Measurements from ENCODE around the gene GFRA4. TPM values are rescaled to one million over a fixed set of nuclear protein-coding genes. Genes with fewer than 3 reads are reported as not detected.

The GFRA4 gene
- total RNA-seq, 2 experiments from 2014 or later = not detected

- no peak overlapping the region for H3K27ac Mint-ChIP-seq
Observed at GRCh38 chr20:3661060-3661813, 2.0 kb downstream of the GFRA4 start.

GRCh38 chr20:3660262-3661059 lies 2.7 kb downstream of the GFRA4 start:
- H3K27me3 Mint-ChIP-seq = peaks cover 65% of the 10 kb centered on the region
- no peak overlapping the region for H3K4me3 Mint-ChIP-seq
- DNase-seq = peak; percentile 35
- ATAC-seq (ENCODE audit: low read depth) = no peak
- no peak overlapping the region for H3K27ac Mint-ChIP-seq
- peaks cover 19% of the 10 kb centered on the region for H3K4me1 Mint-ChIP-seq
- no peaks in the 10 kb centered on the region for H3K36me3 Mint-ChIP-seq
- H3K9me3 Mint-ChIP-seq = no peaks in the 10 kb centered on the region
- POLR2A ChIA-PET = no interaction called here

More at GRCh38 chr20:3661060-3661813, 2.0 kb downstream of the GFRA4 start:
- POLR2A ChIA-PET = no interaction called here
- ATAC-seq (ENCODE audit: low read depth) (no peak), DNase-seq (no peak)
- no peak overlapping the region for H3K4me3 Mint-ChIP-seq
- no peaks in the 10 kb centered on the region for H3K9me3 Mint-ChIP-seq
- no peaks in the 10 kb centered on the region for H3K36me3 Mint-ChIP-seq
- H3K4me1 Mint-ChIP-seq = peaks cover 26% of the 10 kb centered on the region
- peaks cover 60% of the 10 kb centered on the region for H3K27me3 Mint-ChIP-seq

- H3K27me3 Mint-ChIP-seq = peaks cover 62% of the 10 kb centered on the region
- ATAC-seq (ENCODE audit: low read depth) (no peak), DNase-seq (peak; percentile 28)
- H3K4me1 Mint-ChIP-seq = peaks cover 14% of the 10 kb centered on the region
- H3K4me3 Mint-ChIP-seq = no peak overlapping the region
- H3K27ac Mint-ChIP-seq = no peak overlapping the region
- H3K36me3 Mint-ChIP-seq = no peaks in the 10 kb centered on the region
- no peaks in the 10 kb centered on the region for H3K9me3 Mint-ChIP-seq
- POLR2A ChIA-PET = no interaction called here
Observed at GRCh38 chr20:3659492-3660261, 3.5 kb downstream of the GFRA4 start.

- Mint-ChIP-seq H3K27me3 (peaks cover 54% of the 10 kb centered on the region), H3K27ac (no peak overlapping the region), H3K9me3 (no peaks in the 10 kb centered on the region), H3K4me3 (peak overlapping the region; percentile 11), H3K36me3 (no peaks in the 10 kb centered on the region), H3K4me1 (peaks cover 14% of the 10 kb centered on the region)
- peak; percentile 33 for DNase-seq
- POLR2A ChIA-PET = no interaction called here
- ATAC-seq (ENCODE audit: low read depth) = peak; percentile 61
Observed at GRCh38 chr20:3658716-3659491, 4.3 kb downstream of the GFRA4 start.

GRCh38 chr20:3658019-3658715 lies 5.0 kb downstream of the GFRA4 start:
- Mint-ChIP-seq H3K9me3 (no peaks in the 10 kb centered on the region), H3K36me3 (no peaks in the 10 kb centered on the region), H3K27ac (no peak overlapping the region), H3K4me1 (peaks cover 18% of the 10 kb centered on the region), H3K4me3 (no peak overlapping the region), H3K27me3 (peaks cover 49% of the 10 kb centered on the region)
- POLR2A ChIA-PET = no interaction called here
- DNase-seq = no peak
- ATAC-seq (ENCODE audit: low read depth) = no peak

- H3K36me3 Mint-ChIP-seq = no peaks in the 10 kb centered on the region
- H3K4me3 Mint-ChIP-seq = no peak overlapping the region
- H3K27ac Mint-ChIP-seq = no peak overlapping the region
- DNase-seq (no peak), ATAC-seq (ENCODE audit: low read depth) (no peak)
- peaks cover 28% of the 10 kb centered on the region for H3K27me3 Mint-ChIP-seq
- POLR2A ChIA-PET = no interaction called here
- H3K9me3 Mint-ChIP-seq = no peaks in the 10 kb centered on the region
- peaks cover 23% of the 10 kb centered on the region for H3K4me1 Mint-ChIP-seq
Observed at GRCh38 chr20:3655131-3655405, 8.1 kb downstream of the GFRA4 start.

- H3K27ac Mint-ChIP-seq = no peak overlapping the region
- POLR2A ChIA-PET = no interaction called here
- peaks cover 24% of the 10 kb centered on the region for H3K27me3 Mint-ChIP-seq
- H3K9me3 Mint-ChIP-seq = no peaks in the 10 kb centered on the region
- no peak for DNase-seq
- H3K4me3 Mint-ChIP-seq = no peak overlapping the region
- peaks cover 20% of the 10 kb centered on the region for H3K4me1 Mint-ChIP-seq
- no peaks in the 10 kb centered on the region for H3K36me3 Mint-ChIP-seq
- no peak for ATAC-seq (ENCODE audit: low read depth)
Observed at GRCh38 chr20:3654326-3655130, 8.7 kb downstream of the GFRA4 start.

GRCh38 chr20:3653921-3654320 lies 9.3 kb downstream of the GFRA4 start:
- Mint-ChIP-seq H3K36me3 (no peaks in the 10 kb centered on the region), H3K9me3 (no peaks in the 10 kb centered on the region), H3K27ac (no peak overlapping the region), H3K27me3 (peaks cover 18% of the 10 kb centered on the region), H3K4me1 (peaks cover 14% of the 10 kb centered on the region), H3K4me3 (no peak overlapping the region)
- POLR2A ChIA-PET = no interaction called here
- DNase-seq (no peak), ATAC-seq (ENCODE audit: low read depth) (no peak)

GRCh38 chr20:3652676-3653596 lies 10.3 kb downstream of the GFRA4 start:
- Mint-ChIP-seq H3K36me3 (no peaks in the 10 kb centered on the region), H3K27ac (no peak overlapping the region), H3K4me1 (peaks cover 11% of the 10 kb centered on the region), H3K27me3 (peaks cover 15% of the 10 kb centered on the region), H3K9me3 (no peaks in the 10 kb centered on the region), H3K4me3 (no peak overlapping the region)
- POLR2A ChIA-PET = no interaction called here
- DNase-seq (no peak), ATAC-seq (ENCODE audit: low read depth) (peak; percentile 39)

- H3K4me3 Mint-ChIP-seq = no peak overlapping the region
Observed at GRCh38 chr20:3652221-3652620, 11.0 kb downstream of the GFRA4 start.

GRCh38 chr20:3651204-3651962 lies 11.8 kb downstream of the GFRA4 start:
- peaks cover 11% of the 10 kb centered on the region for H3K4me1 Mint-ChIP-seq
- POLR2A ChIA-PET = no interaction called here
- no peak for DNase-seq
- H3K4me3 Mint-ChIP-seq = no peak overlapping the region
- ATAC-seq (ENCODE audit: low read depth) = no peak
- H3K9me3 Mint-ChIP-seq = no peaks in the 10 kb centered on the region
- no peaks in the 10 kb centered on the region for H3K36me3 Mint-ChIP-seq
- H3K27me3 Mint-ChIP-seq = peaks cover 8% of the 10 kb centered on the region
- H3K27ac Mint-ChIP-seq = no peak overlapping the region

More at GRCh38 chr20:3652221-3652620, 11.0 kb downstream of the GFRA4 start:
- no peaks in the 10 kb centered on the region for H3K36me3 Mint-ChIP-seq
- DNase-seq (no peak), ATAC-seq (ENCODE audit: low read depth) (no peak)
- H3K9me3 Mint-ChIP-seq = no peaks in the 10 kb centered on the region
- H3K27ac Mint-ChIP-seq = no peak overlapping the region
- POLR2A ChIA-PET = no interaction called here
- peaks cover 11% of the 10 kb centered on the region for H3K4me1 Mint-ChIP-seq
- H3K27me3 Mint-ChIP-seq = peaks cover 8% of the 10 kb centered on the region

Measured in activated naive CD8-positive, alpha-beta T cell treated with anti-CD3 and anti-CD28 coated beads, Interleukin-2, amount 10 ng/mL, durations not matched to agents 7 days and 5 days (primary cell).